Cortex of kidney (tissue), 1 donor: ENCODE measurements around the gene LAMC1.

ENCODE experiments used
- DNase-seq: peaks from one replicate; lab custom pipeline; 2025; lab: John Stamatoyannopoulos, UW

LAMC1 gene

DNA sequence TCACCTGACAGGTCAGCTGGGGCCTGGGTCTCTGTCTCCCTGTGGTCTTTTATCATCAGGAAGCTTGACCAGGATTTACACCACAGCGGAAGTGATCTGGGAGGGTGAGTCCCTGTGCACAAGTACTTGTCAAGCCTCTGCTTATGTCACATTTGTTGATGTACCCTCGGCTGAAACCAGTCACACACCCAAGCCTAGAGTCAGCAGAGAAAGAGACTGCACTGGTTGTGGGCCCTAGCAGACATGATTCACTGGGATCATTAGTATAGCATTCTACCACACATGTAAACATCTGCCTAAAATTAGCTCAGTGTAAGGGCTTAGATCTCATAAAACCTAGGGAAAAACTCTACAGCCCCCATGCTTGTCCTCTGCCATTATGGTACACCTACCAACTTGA, 83.5 kb downstream of the LAMC1 start:
- no peak for DNase-seq

- DNase-seq, result no peak
Measured at GRCh38 chr1:183110326-183110880, 87.2 kb downstream of the LAMC1 start.

DNA sequence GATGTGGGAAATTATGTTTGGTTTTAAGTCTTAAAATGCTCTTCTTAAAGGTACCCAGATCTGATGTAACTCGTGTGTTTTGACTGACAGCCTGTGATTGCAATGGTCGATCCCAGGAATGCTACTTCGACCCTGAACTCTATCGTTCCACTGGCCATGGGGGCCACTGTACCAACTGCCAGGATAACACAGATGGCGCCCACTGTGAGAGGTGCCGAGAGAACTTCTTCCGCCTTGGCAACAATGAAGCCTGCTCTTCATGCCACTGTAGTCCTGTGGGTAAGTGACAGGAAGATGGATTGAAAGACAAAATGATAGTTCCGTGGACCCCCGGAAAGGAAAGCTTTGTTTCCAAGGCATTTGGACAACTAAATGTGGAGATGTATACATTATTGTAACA, 91.2 kb downstream of the LAMC1 start:
- no peak for DNase-seq

DNA sequence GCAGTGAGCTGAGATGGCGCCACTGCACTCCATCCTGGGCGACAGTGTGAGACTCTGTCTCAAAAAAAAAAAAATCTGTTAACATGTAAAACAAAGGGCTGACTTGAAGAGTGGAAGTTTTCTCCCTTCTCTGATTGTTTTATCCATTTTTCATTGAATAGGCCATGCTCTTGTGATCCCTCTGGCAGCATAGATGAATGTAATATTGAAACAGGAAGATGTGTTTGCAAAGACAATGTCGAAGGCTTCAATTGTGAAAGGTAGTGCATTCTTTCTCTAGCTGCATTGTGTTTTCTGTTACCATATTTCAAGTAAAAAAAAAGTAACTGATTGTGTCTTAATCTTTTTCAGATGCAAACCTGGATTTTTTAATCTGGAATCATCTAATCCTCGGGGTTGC, 93.2 kb downstream of the LAMC1 start:
- no peak for DNase-seq

GRCh38 chr1:183121609-183122008, 98.4 kb downstream of the LAMC1 start:
- no peak for DNase-seq

DNA sequence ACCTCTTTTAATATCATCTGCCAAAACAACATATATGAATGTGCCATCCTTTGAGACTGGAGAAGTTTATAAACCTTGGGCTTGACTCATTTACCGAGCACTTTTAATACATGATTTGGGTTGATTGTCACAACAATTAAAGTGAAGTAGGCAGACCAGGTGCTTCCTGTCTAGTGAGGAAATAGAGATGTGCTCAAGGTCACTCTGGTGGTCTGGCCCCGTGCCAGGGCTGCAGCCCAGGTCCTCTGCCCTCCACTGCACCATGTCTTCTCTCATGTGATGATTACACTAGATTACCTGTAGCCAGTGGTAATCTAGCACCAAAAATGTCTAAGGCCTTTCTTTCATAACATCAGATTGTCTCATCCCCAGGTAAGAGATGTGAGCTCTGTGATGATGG, 101.0 kb downstream of the LAMC1 start:
- no peak for DNase-seq

DNA sequence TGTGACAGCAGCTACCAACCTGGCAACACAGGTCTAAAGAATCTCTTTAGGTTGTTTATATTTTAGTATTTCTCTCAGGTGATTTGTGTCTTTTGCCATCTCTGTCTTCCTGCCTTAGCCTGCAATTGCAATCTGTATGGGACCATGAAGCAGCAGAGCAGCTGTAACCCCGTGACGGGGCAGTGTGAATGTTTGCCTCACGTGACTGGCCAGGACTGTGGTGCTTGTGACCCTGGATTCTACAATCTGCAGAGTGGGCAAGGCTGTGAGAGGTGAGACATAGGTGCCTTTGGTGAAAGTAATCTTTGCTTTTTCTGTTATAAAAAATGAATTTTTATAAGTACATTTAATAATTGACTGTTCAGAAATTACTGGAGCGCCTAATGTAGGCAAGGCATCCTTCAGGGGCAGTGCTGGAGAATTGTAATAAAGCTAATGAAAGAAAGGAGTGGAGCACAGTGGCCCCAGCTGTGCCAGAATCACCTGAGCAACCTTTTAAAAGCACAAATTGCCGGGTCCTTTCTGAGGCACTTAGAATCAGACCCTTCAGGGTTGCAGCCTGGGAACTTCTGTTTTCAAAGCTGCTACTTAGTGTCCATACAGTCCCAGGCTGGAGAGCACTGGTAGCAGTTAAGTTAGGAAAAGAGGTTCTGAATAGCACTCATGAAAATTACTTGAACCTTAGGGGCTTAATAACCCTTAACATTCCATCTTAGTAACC, 102.2 kb downstream of the LAMC1 start:
- no peak for DNase-seq

GRCh38 chr1:183126000-183126366, 102.8 kb downstream of the LAMC1 start:
- DNase-seq, result no peak

DNA sequence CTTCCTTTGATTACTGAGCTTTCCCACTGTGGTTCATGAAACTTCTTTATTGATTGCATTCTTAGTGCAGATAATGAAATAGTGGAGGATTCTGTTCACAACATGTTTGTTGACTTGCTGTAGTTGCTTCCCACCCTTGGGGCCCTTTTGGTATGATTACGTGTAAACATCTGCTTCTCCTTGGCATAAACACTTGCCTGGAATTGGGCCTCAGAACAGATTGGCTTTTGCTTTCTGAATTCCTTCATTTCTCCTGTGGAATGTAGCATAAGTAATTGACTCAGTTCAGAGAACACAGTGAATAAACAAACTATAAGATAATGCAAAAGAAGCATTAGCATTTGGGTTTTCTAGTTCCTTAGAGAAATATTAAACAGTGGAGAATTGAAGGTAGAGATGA, 103.3 kb downstream of the LAMC1 start:
- no peak for DNase-seq

GRCh38 chr1:183129921-183130690, 106.9 kb downstream of the LAMC1 start:
- DNase-seq, result no peak

- no peak for DNase-seq
Measured at GRCh38 chr1:183131166-183131565, 107.9 kb downstream of the LAMC1 start.

- DNase-seq, result no peak
Measured at GRCh38 chr1:183135336-183135735, 112.1 kb downstream of the LAMC1 start.

DNA sequence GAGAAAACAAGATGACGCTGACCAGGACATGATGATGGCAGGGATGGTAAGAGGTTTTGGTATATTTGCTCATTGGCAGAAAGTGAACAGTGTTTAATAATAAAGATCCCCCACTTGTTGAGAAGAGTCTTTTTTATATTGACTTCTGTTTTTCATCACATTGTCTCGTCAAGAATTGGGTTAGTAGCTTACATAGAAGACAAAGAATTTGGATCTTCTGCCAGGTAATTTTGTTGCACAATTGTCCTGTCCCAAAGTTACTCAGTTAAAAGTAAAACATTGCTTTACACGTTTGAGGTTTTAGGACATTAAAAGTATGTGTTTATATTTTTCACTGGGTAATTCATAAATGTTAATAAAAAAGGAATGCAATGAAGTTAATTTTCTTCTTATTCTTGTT, 114.6 kb downstream of the LAMC1 start:
- no peak for DNase-seq

- DNase-seq, result no peak
Measured at GRCh38 chr1:183138301-183138700, 115.1 kb downstream of the LAMC1 start.

DNA sequence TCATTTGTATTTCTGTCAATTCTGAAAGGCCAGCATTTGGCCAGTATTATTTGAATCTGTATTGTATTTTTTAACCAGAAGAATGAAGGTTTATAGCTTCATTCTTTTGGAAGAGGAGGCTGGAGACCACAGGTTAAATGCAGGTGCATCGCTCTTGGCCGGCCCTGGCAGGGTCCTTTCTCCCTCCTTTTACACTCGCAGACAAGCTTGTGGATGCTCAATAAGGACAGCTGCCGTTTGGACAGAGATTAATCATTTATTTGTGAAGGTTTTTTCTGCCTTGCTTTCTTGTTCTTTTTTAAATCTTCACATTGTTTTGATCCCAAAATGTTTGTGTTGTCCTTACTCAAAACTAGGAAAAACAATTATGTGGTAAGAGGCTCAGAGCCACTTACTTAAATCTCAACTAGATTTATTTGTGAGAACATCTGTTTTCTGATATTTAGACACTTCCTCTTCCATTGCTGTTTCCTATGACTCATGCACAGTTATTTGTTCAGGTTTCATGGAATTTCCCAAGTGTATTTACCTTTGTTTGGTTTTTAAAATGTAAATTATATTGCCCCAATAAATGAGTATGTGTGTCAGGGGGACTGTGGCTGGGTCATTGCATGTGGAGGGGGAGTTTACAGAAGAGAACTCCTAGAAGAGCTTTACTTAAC, 116.2 kb downstream of the LAMC1 start:
- DNase-seq, result no peak

DNA sequence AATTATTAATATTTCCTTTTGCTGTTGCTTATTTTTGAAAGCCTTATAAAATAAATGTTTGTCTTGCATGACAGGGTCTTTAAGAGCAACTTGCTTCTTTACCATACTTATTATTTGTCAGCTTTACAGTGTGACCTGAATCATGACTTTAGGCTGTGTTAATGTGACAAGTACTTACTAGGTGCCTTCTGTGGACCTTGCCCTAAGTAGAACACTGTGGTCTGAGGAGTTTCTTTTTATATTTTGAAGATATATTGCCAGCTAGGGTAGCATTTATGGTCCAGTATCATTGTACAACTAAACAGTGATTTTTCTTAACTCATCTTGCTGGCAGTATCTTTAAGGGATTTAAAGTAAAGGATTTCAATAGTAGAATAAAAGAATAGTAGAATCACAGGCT, 117.4 kb downstream of the LAMC1 start:
- DNase-seq, result no peak

DNA sequence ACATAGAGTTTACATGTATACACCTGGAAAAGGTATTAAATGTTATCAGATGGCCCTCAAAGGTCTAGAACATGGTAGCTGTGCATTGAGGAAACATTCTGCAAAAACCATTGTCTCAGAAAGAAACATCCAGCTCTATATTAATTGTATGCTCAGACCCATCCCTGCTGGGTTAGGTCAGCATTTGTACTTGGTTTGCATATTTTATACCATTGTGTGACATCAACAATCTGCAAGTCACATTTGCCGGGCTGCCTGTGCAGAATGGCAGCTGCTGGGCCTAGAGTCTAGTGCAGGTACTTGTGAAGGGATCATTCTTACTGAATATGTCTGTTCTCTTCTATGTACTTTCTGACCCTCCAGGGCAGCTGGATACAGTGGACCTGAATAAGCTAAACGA, 119.0 kb downstream of the LAMC1 start:
- no peak for DNase-seq

DNA sequence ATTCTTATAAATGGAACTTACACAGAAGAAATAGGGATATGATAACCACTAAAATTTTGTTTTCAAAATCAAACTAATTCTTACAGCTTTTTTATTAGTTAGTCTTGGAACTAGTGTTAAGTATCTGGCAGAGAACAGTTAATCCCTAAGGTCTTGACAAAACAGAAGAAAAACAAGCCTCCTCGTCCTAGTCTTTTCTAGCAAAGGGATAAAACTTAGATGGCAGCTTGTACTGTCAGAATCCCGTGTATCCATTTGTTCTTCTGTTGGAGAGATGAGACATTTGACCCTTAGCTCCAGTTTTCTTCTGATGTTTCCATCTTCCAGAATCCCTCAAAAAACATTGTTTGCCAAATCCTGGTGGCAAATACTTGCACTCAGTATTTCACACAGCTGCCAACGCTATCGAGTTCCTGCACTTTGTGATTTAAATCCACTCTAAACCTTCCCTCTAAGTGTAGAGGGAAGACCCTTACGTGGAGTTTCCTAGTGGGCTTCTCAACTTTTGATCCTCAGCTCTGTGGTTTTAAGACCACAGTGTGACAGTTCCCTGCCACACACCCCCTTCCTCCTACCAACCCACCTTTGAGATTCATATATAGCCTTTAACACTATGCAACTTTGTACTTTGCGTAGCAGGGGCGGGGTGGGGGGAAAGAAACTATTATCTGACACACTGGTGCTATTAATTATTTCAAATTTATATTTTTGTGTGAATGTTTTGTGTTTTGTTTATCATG, 120.5 kb downstream of the LAMC1 start:
- no peak for DNase-seq

DNA sequence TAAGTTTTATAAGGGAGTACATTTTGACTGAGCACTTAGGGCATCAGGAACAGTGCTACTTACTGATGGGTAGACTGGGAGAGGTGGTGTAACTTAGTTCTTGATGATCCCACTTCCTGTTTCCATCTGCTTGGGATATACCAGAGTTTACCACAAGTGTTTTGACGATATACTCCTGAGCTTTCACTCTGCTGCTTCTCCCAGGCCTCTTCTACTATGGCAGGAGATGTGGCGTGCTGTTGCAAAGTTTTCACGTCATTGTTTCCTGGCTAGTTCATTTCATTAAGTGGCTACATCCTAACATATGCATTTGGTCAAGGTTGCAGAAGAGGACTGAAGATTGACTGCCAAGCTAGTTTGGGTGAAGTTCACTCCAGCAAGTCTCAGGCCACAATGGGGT, 121.5 kb downstream of the LAMC1 start:
- DNase-seq, result no peak

DNA sequence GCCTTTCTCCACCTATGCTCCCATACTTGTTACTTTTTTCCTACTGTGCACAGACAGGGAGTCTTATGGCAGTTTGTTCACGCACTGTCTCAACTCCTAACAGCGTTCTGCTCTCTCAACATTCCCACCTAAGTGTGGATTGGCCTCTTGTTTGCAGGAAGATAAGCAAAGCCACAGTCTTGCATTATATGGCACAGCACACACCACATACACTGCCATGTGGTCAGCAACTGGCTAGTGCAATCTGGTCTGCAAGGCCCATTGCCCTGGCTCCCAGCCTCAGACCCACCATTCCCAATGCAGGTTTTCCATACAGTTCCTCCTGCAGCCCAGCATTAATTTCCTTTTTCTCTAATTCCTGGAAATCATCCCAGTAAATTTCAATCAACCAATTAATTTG, 124.5 kb downstream of the LAMC1 start:
- DNase-seq, result no peak

- DNase-seq, result no peak
Measured at GRCh38 chr1:183148599-183148998, 125.4 kb downstream of the LAMC1 start.

DNA sequence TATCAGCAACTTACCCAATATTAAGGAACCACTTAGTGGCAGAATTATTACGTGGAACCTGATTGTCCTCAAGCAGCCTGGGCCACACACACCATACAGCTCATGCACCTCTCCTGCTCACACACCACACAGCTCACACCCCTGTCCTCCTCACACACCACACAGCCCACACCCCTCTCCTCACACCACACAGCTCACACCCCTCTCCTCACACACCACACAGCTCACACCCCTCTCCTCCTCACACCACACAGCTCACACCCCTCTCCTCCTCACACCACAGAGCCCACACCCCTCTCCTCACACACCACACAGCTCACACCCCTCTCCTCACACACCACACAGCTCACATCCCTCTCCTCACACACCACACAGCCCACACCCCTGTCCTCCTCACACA, 126.1 kb downstream of the LAMC1 start:
- no peak for DNase-seq
